ENCODE results near the gene ABHD17B.
"Not testable (repeated sequence)": the region's sequence is repeated elsewhere in the genome, so short reads cannot be mapped to it uniquely, and the experiment has no call there.

ABHD17B gene

GRCh38 chr9:71915495-71915894 lies 4.5 kb upstream of the ABHD17B start:
- DNase-seq: no peak

- DNase-seq: no peak
These were observed 929 bp upstream of the ABHD17B start for GRCh38 chr9:71911908-71912335.

- DNase-seq: no peak
These were observed 338 bp downstream of the ABHD17B start for GRCh38 chr9:71910650-71911060.

GRCh38 chr9:71909887-71910649 lies 925 bp downstream of the ABHD17B start:
- no peak for DNase-seq

GRCh38 chr9:71908825-71909224 lies 2.2 kb downstream of the ABHD17B start:
- DNase-seq: no peak

- no peak for DNase-seq
These were observed 6.9 kb downstream of the ABHD17B start for GRCh38 chr9:71904076-71904475.

GRCh38 chr9:71901695-71902597 lies 9.0 kb downstream of the ABHD17B start:
- no peak for DNase-seq

GRCh38 chr9:71898756-71899155 lies 12.2 kb downstream of the ABHD17B start:
- not testable (repeated sequence) for DNase-seq

- DNase-seq: no peak
These were observed 13.4 kb downstream of the ABHD17B start for GRCh38 chr9:71897577-71897976.

- DNase-seq: no peak
These were observed 14.2 kb downstream of the ABHD17B start for GRCh38 chr9:71896761-71897160.

GRCh38 chr9:71895955-71896354 lies 15.0 kb downstream of the ABHD17B start:
- no peak for DNase-seq

- no peak for DNase-seq
These were observed 15.9 kb downstream of the ABHD17B start for GRCh38 chr9:71895117-71895516.

GRCh38 chr9:71891557-71892189 lies 19.3 kb downstream of the ABHD17B start:
- DNase-seq: no peak

GRCh38 chr9:71890042-71890679 lies 20.8 kb downstream of the ABHD17B start:
- no peak for DNase-seq

GRCh38 chr9:71887362-71887761 lies 23.6 kb downstream of the ABHD17B start:
- no peak for DNase-seq

- DNase-seq: no peak
These were observed 24.5 kb downstream of the ABHD17B start for GRCh38 chr9:71886541-71886940.

GRCh38 chr9:71886015-71886414 lies 25.0 kb downstream of the ABHD17B start:
- no peak for DNase-seq

GRCh38 chr9:71885467-71885866 lies 25.5 kb downstream of the ABHD17B start:
- no peak for DNase-seq

GRCh38 chr9:71884005-71884404 lies 27.0 kb downstream of the ABHD17B start:
- no peak for DNase-seq

- DNase-seq: no peak
These were observed 31.3 kb downstream of the ABHD17B start for GRCh38 chr9:71879644-71880174.

- no peak for DNase-seq
These were observed 32.4 kb downstream of the ABHD17B start for GRCh38 chr9:71878327-71879274.

- DNase-seq: no peak
These were observed 34.2 kb downstream of the ABHD17B start for GRCh38 chr9:71876829-71877228.

All from NCI-H1417 treated with DMSO at 0.1 percent for 48 hours (cell line).